IPS-NIHi7 (cell line): ENCODE data around the gene RNF152.

ENCODE experiments used
- DNase-seq: peaks from one replicate; pipeline ENCODE4 v3.0.0; 2012; ENCODE audit warnings: mixed read lengths; ENCODE audit errors: extremely low spot score

RNF152 gene

GRCh38 chr18:61854578-61855448, 38.0 kb downstream of the RNF152 start:
- DNase-seq, result no peak

GRCh38 chr18:61853855-61854254, 39.0 kb downstream of the RNF152 start:
- no peak for DNase-seq

DNA sequence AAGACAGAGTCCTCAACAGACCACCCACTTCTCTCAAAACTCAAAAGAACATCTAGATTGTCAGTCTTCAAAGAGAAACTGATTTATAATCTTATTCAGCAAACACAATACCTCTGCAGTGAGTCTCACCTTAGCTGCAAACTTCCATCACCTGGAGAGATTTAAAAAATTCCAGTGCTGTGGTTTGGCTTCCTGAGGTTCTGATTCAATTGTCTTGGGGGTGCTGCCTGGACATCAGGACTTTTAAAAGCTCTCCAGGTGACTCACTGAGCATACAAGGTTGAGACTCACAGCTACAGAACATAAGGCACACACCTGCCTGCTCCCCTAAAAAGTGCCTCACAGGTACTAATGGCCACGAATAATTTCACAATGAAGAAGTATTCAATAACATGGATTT, 40.3 kb downstream of the RNF152 start:
- DNase-seq, result no peak

GRCh38 chr18:61851940-61852451, 40.8 kb downstream of the RNF152 start:
- DNase-seq, result no peak

- no peak for DNase-seq
These were observed 41.5 kb downstream of the RNF152 start for GRCh38 chr18:61851279-61851678.

DNA sequence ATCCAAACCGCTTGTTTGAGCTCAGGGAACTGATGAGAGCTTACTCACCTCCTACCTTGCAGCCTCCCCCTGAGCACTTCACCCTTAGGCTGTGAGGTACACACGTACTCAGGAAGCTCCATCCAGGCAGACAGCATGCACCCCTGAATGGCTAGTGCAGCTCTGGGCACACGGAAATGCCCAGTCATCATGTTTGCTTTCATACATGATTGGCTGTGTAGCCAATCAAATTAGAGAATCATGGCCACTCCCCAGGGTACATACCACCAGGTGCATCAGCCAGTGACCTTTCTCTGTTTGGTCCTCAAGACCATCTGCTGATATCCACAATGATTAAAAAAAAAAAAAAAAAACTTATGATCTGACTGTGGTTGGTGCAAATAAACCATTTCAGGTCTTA, 42.1 kb downstream of the RNF152 start:
- DNase-seq, result no peak

GRCh38 chr18:61847164-61847791, 45.5 kb downstream of the RNF152 start:
- no peak for DNase-seq

GRCh38 chr18:61845197-61845596, 47.6 kb downstream of the RNF152 start:
- no peak for DNase-seq

DNA sequence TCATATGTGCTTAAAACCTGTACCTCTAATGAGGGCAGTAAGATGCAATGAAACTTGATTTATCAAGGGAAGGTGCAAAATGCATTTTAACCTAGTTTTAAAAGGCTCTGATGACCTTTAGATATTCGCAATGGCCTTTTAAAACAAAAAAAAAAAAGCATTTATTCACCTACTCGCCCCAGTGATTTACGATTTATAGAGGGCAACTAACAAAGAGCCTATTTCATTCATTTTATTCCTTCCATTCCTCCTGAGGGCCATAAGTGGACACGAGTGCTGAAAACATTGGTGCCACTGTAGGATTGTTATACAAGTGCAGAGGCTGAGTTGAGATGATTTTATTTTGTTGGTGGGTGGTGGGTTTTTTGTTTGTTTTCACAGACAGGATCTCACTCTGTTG, 48.1 kb downstream of the RNF152 start:
- DNase-seq, result no peak

- DNase-seq, result no peak
These were observed 50.7 kb downstream of the RNF152 start for GRCh38 chr18:61842146-61842545.

- no peak for DNase-seq
These were observed 51.1 kb downstream of the RNF152 start for GRCh38 chr18:61841706-61842105.

- DNase-seq, result no peak
These were observed 52.5 kb downstream of the RNF152 start for GRCh38 chr18:61840324-61840723.

- DNase-seq, result peak; percentile 22
These were observed 54.3 kb downstream of the RNF152 start for GRCh38 chr18:61838521-61838920.

DNA sequence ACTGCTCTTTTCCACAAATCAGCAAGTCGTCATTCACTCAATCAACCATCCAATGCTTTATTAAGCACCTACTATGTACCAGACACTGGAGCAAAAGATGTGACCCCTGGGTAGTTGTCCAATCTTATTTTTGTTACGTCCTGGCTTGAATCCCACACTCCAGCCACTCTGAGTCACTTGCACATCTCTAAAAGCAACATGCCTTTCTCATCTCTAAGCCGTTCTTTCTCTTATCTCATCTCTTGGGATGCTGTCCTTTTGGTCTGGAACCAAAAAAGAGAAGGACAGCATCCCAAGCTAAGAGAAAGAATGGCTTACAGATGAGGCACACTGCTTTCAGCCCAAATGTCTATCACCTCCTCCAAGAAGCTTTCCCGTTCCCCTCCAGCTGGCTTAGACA, 58.8 kb downstream of the RNF152 start:
- no peak for DNase-seq

GRCh38 chr18:61833387-61833786, 59.4 kb downstream of the RNF152 start:
- no peak for DNase-seq

GRCh38 chr18:61832858-61833257, 59.9 kb downstream of the RNF152 start:
- no peak for DNase-seq

DNA sequence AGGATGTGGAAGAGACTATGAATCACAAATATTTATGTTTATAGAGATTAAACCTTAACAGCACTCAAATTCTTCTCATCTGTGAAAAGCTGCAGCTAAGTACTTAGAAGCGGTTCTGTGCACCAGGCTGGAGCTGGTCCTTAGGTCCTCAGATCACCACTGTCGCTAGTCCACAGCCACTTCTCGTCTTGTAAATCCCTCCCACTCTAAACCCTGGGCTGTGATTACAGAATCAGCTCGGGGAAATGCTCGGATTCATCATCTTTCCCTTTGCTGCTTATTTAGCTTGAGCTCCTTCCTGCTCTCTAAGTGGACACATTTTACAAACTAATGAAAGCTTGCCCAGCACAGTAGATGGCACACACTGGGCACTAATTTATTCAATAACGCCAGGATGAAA, 61.7 kb downstream of the RNF152 start:
- DNase-seq, result no peak

- no peak for DNase-seq
These were observed 63.7 kb downstream of the RNF152 start for GRCh38 chr18:61829108-61829507.

DNA sequence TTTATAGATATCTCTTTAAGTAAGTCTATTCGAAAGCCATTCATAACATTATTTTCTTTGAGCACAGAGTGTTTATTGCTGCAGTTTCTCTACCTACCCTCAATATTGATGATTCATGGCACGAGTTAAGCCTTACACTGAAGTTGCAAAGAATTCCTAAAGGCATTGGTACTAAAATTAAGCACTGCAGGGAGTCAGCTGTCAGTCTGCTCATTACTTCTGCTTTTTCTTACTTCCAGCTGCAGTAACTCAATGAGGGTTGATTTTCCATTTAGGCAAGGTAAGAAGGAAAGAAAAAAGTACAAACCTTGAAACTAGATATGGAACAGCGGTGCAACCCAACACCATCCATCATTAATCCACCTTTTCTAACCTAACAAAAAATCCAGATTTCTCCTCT, 65.2 kb downstream of the RNF152 start:
- no peak for DNase-seq

- DNase-seq, result no peak
These were observed 67.4 kb downstream of the RNF152 start for GRCh38 chr18:61825386-61825785.

DNA sequence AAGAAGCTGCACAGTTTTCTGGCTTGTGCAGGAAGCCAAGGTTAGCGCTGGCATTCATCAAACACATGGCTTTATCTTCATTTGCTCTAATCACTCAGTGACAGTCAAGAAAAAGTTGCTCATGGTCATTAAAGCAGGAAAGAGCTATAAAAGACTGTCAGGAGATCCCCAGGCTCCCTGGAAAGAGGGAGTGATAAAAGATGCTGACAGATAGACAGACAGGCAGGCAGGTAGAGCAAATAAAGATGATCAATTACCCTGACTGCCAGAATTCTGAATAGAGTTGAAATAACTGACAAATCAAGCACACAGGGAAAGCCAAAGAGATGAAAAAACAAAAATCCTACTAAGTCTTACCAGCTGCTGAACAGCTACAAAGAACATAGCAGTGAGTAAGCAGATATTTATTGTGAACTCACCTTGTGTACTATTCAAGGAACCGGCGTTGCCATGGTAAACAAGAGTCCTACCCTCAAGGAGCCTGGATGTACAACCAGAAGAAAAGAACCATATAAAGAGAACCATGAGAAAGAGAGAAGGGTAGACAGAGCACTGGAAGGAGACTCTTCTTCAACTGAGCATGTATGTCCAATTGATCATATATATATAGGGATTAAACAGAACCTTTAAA, 68.0 kb downstream of the RNF152 start:
- no peak for DNase-seq

- no peak for DNase-seq
These were observed 69.2 kb downstream of the RNF152 start for GRCh38 chr18:61823595-61823994.

DNA sequence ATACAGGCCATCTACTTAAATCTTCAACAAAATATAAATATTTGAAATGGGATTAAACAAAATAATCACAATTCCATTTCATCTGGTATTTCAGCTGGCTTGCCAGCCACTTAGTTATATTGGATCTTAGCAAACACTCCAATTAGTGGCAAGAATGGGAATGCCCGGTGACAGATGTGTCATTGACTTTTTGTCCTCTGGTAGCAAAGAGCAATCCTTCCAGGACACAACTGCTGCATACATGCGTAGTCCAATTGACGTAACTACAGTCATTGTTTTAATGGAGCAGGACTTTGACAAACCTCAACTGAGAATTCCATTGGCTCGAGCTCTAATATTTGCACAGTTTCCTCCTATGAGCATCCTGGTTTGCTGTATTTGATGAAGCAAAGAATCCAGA, 69.9 kb downstream of the RNF152 start:
- DNase-seq, result no peak
